ENCODE results near the gene NEUROD2.

The NEUROD2 gene

GRCh38 chr17:39606434-39607056 is 1.2 kb downstream of the NEUROD2 start (continued):
- TF ChIP-seq ZNF843 (tag by site-specific recombination; IDR thresholded peaks at IDR 0.05) (no peak), ZNF488 (tag by site-specific recombination; IDR thresholded peaks at IDR 0.05) (no peak), SCRT1 (tag by site-specific recombination; IDR thresholded peaks at IDR 0.05; ENCODE audit: borderline replicate concordance) (no peak), MYNN (tag by site-specific recombination; IDR thresholded peaks at IDR 0.05; ENCODE audit: borderline replicate concordance) (no peak), ZNF112 (tag by site-specific recombination; IDR thresholded peaks at IDR 0.05) (no peak), ZNF148 (tag by site-specific recombination; IDR thresholded peaks at IDR 0.05; ENCODE audit: borderline replicate concordance) (no peak), ZNF169 (tag by site-specific recombination; IDR thresholded peaks at IDR 0.05) (no peak), ZNF707 (tag by site-specific recombination; IDR thresholded peaks at IDR 0.05) (no peak), ZNF626 (tag by site-specific recombination; IDR thresholded peaks at IDR 0.05) (no peak), ZIC2 (tag by site-specific recombination; IDR thresholded peaks at IDR 0.05) (peak; percentile 39; the same call in 1 of the 2 replicates), ZNF560 (tag by site-specific recombination; IDR thresholded peaks at IDR 0.05; ENCODE audit: borderline replicate concordance) (no peak), ZNF214 (tag by site-specific recombination; IDR thresholded peaks at IDR 0.05; ENCODE audit: borderline replicate concordance) (no peak), ZNF138 (tag by site-specific recombination; IDR thresholded peaks at IDR 0.05; ENCODE audit: borderline replicate concordance) (no peak), TRIM28 (IDR thresholded peaks at IDR 0.05; ENCODE audit: borderline replicate concordance, low read length) (no peak), EGR2 (tag by site-specific recombination; IDR thresholded peaks at IDR 0.05; ENCODE audit: low read depth) (no peak), ZFP37 (tag by site-specific recombination; IDR thresholded peaks at IDR 0.05) (no peak), ZNF830 (tag by site-specific recombination; IDR thresholded peaks at IDR 0.05; ENCODE audit: low read depth) (no peak), ZNF335 (tag by site-specific recombination; conservative IDR thresholded peaks at IDR 0.05) (peak; percentile 98), ZNF510 (tag by site-specific recombination; IDR thresholded peaks at IDR 0.05; ENCODE audit: insufficient replicate concordance) (no peak), ZNF311 (tag by site-specific recombination; IDR thresholded peaks at IDR 0.05; ENCODE audit: borderline replicate concordance) (no peak), ZBTB17 (tag by site-specific recombination; IDR thresholded peaks at IDR 0.05) (no peak), ZNF132 (tag by site-specific recombination; IDR thresholded peaks at IDR 0.05; ENCODE audit: borderline replicate concordance) (no peak), KLF16 (tag by site-specific recombination; IDR thresholded peaks at IDR 0.05) (no peak)
- TF ChIP-seq, protein P1, sequence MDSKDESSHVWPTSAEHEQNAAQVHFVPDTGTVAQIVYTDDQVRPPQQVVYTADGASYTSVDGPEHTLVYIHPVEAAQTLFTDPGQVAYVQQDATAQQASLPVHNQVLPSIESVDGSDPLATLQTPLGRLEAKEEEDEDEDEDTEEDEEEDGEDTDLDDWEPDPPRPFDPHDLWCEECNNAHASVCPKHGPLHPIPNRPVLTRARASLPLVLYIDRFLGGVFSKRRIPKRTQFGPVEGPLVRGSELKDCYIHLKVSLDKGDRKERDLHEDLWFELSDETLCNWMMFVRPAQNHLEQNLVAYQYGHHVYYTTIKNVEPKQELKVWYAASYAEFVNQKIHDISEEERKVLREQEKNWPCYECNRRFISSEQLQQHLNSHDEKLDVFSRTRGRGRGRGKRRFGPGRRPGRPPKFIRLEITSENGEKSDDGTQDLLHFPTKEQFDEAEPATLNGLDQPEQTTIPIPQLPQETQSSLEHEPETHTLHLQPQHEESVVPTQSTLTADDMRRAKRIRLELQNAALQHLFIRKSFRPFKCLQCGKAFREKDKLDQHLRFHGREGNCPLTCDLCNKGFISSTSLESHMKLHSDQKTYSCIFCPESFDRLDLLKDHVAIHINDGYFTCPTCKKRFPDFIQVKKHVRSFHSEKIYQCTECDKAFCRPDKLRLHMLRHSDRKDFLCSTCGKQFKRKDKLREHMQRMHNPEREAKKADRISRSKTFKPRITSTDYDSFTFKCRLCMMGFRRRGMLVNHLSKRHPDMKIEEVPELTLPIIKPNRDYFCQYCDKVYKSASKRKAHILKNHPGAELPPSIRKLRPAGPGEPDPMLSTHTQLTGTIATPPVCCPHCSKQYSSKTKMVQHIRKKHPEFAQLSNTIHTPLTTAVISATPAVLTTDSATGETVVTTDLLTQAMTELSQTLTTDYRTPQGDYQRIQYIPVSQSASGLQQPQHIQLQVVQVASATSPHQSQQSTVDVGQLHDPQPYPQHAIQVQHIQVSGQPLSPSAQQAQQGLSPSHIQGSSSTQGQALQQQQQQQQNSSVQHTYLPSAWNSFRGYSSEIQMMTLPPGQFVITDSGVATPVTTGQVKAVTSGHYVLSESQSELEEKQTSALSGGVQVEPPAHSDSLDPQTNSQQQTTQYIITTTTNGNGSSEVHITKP (tag by site-specific recombination; IDR thresholded peaks at IDR 0.05): peak; percentile 64
- TF ChIP-seq, protein P2, sequence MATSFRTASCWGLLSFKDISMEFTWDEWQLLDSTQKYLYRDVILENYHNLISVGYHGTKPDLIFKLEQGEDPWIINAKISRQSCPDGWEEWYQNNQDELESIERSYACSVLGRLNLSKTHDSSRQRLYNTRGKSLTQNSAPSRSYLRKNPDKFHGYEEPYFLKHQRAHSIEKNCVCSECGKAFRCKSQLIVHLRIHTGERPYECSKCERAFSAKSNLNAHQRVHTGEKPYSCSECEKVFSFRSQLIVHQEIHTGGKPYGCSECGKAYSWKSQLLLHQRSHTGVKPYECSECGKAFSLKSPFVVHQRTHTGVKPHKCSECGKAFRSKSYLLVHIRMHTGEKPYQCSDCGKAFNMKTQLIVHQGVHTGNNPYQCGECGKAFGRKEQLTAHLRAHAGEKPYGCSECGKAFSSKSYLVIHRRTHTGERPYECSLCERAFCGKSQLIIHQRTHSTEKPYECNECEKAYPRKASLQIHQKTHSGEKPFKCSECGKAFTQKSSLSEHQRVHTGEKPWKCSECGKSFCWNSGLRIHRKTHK (tag by site-specific recombination; IDR thresholded peaks at IDR 0.05): no peak
- TF ChIP-seq, protein P3, sequence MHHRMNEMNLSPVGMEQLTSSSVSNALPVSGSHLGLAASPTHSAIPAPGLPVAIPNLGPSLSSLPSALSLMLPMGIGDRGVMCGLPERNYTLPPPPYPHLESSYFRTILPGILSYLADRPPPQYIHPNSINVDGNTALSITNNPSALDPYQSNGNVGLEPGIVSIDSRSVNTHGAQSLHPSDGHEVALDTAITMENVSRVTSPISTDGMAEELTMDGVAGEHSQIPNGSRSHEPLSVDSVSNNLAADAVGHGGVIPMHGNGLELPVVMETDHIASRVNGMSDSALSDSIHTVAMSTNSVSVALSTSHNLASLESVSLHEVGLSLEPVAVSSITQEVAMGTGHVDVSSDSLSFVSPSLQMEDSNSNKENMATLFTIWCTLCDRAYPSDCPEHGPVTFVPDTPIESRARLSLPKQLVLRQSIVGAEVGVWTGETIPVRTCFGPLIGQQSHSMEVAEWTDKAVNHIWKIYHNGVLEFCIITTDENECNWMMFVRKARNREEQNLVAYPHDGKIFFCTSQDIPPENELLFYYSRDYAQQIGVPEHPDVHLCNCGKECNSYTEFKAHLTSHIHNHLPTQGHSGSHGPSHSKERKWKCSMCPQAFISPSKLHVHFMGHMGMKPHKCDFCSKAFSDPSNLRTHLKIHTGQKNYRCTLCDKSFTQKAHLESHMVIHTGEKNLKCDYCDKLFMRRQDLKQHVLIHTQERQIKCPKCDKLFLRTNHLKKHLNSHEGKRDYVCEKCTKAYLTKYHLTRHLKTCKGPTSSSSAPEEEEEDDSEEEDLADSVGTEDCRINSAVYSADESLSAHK (tag by site-specific recombination; IDR thresholded peaks at IDR 0.05): no peak

Data from HEK293 (cell line).